GM20000 (cell line): Measurements from ENCODE around the gene DZIP1L.

ENCODE experiments used
- DNase-seq: peaks from one replicate; pipeline ENCODE4 v3.0.0; 2012; ENCODE audit warnings: low spot score
- CTCF ChIP-seq: IDR thresholded peaks from 2 replicates; pipeline ENCODE4 v1.5.1; 2012; ENCODE audit warnings: mild to moderate bottlenecking, control low read depth; ENCODE audit errors: extremely low read depth, missing control alignments

DZIP1L gene

GRCh38 chr3:138066972-138067371, 48.4 kb downstream of the DZIP1L start:
- DNase-seq: no peak
- TF ChIP-seq CTCF: no peak

DNA sequence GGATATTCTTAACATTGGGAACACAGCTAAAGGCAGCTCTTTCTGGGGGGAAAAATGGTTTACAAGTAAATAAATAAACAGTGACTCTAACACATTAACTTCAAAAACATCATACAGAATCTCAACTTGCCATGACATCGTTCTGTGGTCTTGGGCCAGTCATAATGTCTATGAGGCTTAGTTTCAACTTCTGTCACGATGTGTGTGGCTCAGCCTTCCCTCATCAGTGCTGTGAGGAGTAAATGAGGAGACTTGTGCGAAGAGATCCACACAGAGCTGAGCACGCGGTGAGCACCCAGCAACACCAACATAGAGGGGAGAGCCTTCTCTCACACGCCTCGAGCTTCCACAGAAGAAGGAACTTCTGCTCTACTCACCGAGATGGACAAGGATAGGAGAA, 49.0 kb downstream of the DZIP1L start:
- peak; percentile 46 for DNase-seq
- no peak for TF ChIP-seq CTCF

DNA sequence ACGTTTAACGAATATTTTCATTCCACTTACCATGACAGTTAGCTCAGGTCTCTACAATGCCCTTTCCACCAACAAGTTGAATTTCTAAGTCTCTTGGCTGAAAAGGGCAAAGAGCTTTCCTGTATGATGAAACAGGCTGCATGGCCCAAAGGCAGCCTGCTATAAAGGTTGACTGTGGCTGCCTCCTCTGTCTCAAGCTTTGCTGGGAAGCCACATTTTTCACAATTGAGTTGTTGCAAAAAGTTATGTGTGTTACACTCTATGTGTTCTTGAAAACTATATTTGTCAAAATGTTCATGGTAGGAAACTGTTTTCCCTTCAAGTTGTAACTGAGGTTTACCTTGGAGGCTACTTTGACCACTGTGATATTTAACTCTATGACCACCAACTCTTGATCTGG, 49.5 kb downstream of the DZIP1L start:
- TF ChIP-seq CTCF: no peak
- no peak for DNase-seq

DNA sequence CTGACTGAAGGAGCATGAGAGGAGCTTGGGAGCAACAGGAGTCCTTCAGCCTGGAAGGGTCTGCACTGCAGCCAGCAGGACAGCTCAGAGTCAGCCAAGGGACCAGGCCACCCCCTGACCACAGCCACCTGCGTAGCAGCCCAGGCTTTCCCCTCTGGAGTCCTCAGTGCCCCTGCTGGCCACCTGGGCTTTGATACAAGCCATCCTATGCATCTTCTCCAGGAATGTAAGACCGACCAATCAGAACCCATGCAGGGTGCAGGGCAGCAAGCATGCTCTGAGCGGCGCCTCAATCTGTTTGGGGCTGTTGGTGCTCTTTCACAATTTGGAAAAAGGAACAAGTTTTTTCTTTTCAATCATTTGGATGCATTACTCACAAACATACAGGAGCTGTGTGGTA, 52.0 kb downstream of the DZIP1L start:
- TF ChIP-seq CTCF: no peak
- DNase-seq: no peak

DNA sequence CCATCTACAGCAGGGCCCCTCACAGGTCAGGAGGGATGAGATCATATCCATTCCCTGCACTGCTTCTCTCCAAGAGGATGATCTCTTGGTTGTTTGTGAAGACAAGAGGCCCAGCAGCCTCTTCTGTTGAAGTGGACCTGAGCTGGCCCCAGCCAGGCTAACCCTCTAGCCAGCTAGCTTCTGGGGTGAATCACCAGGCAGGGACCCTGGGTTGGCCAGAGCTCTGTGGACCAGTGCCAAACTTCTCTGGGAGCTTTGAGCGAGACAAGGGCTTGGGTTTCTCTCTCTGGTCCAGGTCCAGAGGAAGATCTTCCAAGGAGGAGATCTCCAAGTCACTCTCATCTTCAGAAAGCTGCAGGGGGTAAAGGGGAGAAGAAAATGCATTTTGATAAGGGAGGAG, 52.8 kb downstream of the DZIP1L start:
- no peak for TF ChIP-seq CTCF
- DNase-seq: no peak

GRCh38 chr3:138062037-138062436, 53.4 kb downstream of the DZIP1L start:
- TF ChIP-seq CTCF: no peak

GRCh38 chr3:138060792-138061191, 54.6 kb downstream of the DZIP1L start:
- DNase-seq: no peak
- no peak for TF ChIP-seq CTCF

More at GRCh38 chr3:138062037-138062436, 53.4 kb downstream of the DZIP1L start:
- DNase-seq: no peak
